ENCODE results near the gene HEATR5A.
"Not testable (repeated sequence)": the region's sequence is repeated elsewhere in the genome, so short reads cannot be mapped to it uniquely, and the experiment has no call there.

HEATR5A gene

GRCh38 chr14:31283153-31283552, 137.2 kb downstream of the HEATR5A start:
- no peak for DNase-seq (ENCODE audit: low read depth)

GRCh38 chr14:31280871-31281220, 139.5 kb downstream of the HEATR5A start:
- DNase-seq (ENCODE audit: low read depth), result no peak

GRCh38 chr14:31280132-31280870, 140.0 kb downstream of the HEATR5A start:
- DNase-seq (ENCODE audit: low read depth), result no peak

GRCh38 chr14:31278883-31279282, 141.5 kb downstream of the HEATR5A start:
- no peak for DNase-seq (ENCODE audit: low read depth)

GRCh38 chr14:31277085-31277484, 143.3 kb downstream of the HEATR5A start:
- DNase-seq (ENCODE audit: low read depth), result no peak

GRCh38 chr14:31276417-31276816, 143.9 kb downstream of the HEATR5A start:
- DNase-seq (ENCODE audit: low read depth), result not testable (repeated sequence)

GRCh38 chr14:31275731-31276130, 144.6 kb downstream of the HEATR5A start:
- no peak for DNase-seq (ENCODE audit: low read depth)

GRCh38 chr14:31271648-31272047, 148.7 kb downstream of the HEATR5A start:
- DNase-seq (ENCODE audit: low read depth), result no peak

- DNase-seq (ENCODE audit: low read depth), result no peak
Measured at GRCh38 chr14:31270196-31270772, 150.1 kb downstream of the HEATR5A start.

- no peak for DNase-seq (ENCODE audit: low read depth)
Measured at GRCh38 chr14:31269634-31270195, 150.6 kb downstream of the HEATR5A start.

GRCh38 chr14:31268216-31268615, 152.1 kb downstream of the HEATR5A start:
- DNase-seq (ENCODE audit: low read depth), result no peak

GRCh38 chr14:31266437-31267331, 153.7 kb downstream of the HEATR5A start:
- no peak for DNase-seq (ENCODE audit: low read depth)

GRCh38 chr14:31265701-31266398, 154.5 kb downstream of the HEATR5A start:
- DNase-seq (ENCODE audit: low read depth), result no peak

- peak; percentile 99 for DNase-seq (ENCODE audit: low read depth)
Measured at GRCh38 chr14:31263485-31264133, 156.7 kb downstream of the HEATR5A start.

- no peak for DNase-seq (ENCODE audit: low read depth)
Measured at GRCh38 chr14:31261859-31262731, 158.3 kb downstream of the HEATR5A start.

GRCh38 chr14:31261523-31261858, 158.9 kb downstream of the HEATR5A start:
- no peak for DNase-seq (ENCODE audit: low read depth)

- DNase-seq (ENCODE audit: low read depth), result not testable (repeated sequence)
Measured at GRCh38 chr14:31259040-31259435, 161.3 kb downstream of the HEATR5A start.

GRCh38 chr14:31258427-31259039, 161.8 kb downstream of the HEATR5A start:
- no peak for DNase-seq (ENCODE audit: low read depth)

- DNase-seq (ENCODE audit: low read depth), result not testable (repeated sequence)
Measured at GRCh38 chr14:31257554-31258426, 162.6 kb downstream of the HEATR5A start.

All from non-pigmented ciliary epithelial cell (primary cell).